GM23338 (cell line): ENCODE measurements around the gene ADGRG7. TPM values are rescaled to one million over a fixed set of nuclear protein-coding genes. Genes with fewer than 3 reads are reported as not detected.

ENCODE experiments used
- ATAC-seq: fragments of 200-7000 bp; cut with Tn5 transposase; 3 replicates; pipeline ENCODE4 v1.9.1; 2020
- DNase-seq: peaks from one replicate; pipeline ENCODE4 v3.0.0-alpha.2; 2015; ENCODE audit warnings: low spot score
- H2AFZ ChIP-seq: fragments of 200-600 bp; sonication (generic); 2 replicates; pipeline ENCODE4 v1.8.0; 2016; ENCODE audit warnings: antibody characterized with exemption, mild to moderate bottlenecking, moderate library complexity
- H3F3A ChIP-seq: fragments of 200-600 bp; sonication (generic); replicated peaks from 2 replicates; pipeline ENCODE4 v1.8.0; 2017; ENCODE audit warnings: antibody characterized with exemption, mixed run types, low read depth
- H3K27ac ChIP-seq: fragments of 200-600 bp; sonication (generic); 2 replicates; pipeline ENCODE4 v1.6.1; 2016; ENCODE audit warnings: low read depth
- H3K27me3 ChIP-seq: fragments of 200-600 bp; sonication (generic); 2 replicates; pipeline ENCODE4 v1.8.0; 2016; ENCODE audit warnings: mild to moderate bottlenecking, mixed run types, moderate library complexity; ENCODE audit not compliant: insufficient read depth
- H3K36me3 ChIP-seq: fragments of 200-600 bp; sonication (generic); 2 replicates; pipeline ENCODE4 v1.8.0; 2016; ENCODE audit warnings: mild to moderate bottlenecking; ENCODE audit not compliant: insufficient read depth
- H3K4me1 ChIP-seq: fragments of 200-600 bp; sonication (generic); 2 replicates; pipeline ENCODE4 v1.8.0; 2016; ENCODE audit warnings: mild to moderate bottlenecking, moderate library complexity; ENCODE audit not compliant: insufficient read depth
- H3K4me2 ChIP-seq: fragments of 200-600 bp; sonication (generic); 2 replicates; pipeline ENCODE4 v1.7.1; 2017; ENCODE audit warnings: mixed run types
- H3K4me3 ChIP-seq: fragments of 200-600 bp; sonication (generic); 2 replicates; pipeline ENCODE4 v1.6.1; 2016; ENCODE audit warnings: mixed run types
- H3K79me2 ChIP-seq: fragments of 200-600 bp; sonication (generic); replicated peaks from 2 replicates; pipeline ENCODE4 v1.8.0; 2017; ENCODE audit warnings: mild to moderate bottlenecking; ENCODE audit not compliant: insufficient read depth
- H3K9me2 ChIP-seq: fragments of 200-600 bp; sonication (generic); 2 replicates; pipeline ENCODE4 v1.8.0; 2017; ENCODE audit not compliant: insufficient read depth
- H4K20me1 ChIP-seq: fragments of 200-600 bp; sonication (generic); replicated peaks from 2 replicates; pipeline ENCODE4 v1.8.0; 2017; ENCODE audit warnings: mild to moderate bottlenecking; ENCODE audit not compliant: insufficient read depth
- H3K27ac Mint-ChIP-seq: 2 replicates; pipeline ENCODE4 v1.8.0; 2020; ENCODE audit warnings: inconsistent platforms, mild to moderate bottlenecking, moderate library complexity, mixed read lengths
- H3K27me3 Mint-ChIP-seq: 3 replicates; pipeline ENCODE4 v1.8.0; 2022; ENCODE audit warnings: low read depth, mild to moderate bottlenecking, moderate library complexity, mixed read lengths, inconsistent platforms; ENCODE audit not compliant: insufficient read depth, poor library complexity
- H3K36me3 Mint-ChIP-seq: 3 replicates; pipeline ENCODE4 v1.8.0; 2021; ENCODE audit warnings: low read depth, mild to moderate bottlenecking, inconsistent platforms, moderate library complexity, mixed read lengths
- H3K4me1 Mint-ChIP-seq: 3 replicates; pipeline ENCODE4 v1.8.0; 2020; ENCODE audit warnings: mild to moderate bottlenecking, inconsistent platforms, mixed read lengths
- H3K4me3 Mint-ChIP-seq: 3 replicates; pipeline ENCODE4 v1.8.0; 2021; ENCODE audit warnings: moderate library complexity, mild to moderate bottlenecking, inconsistent platforms, mixed read lengths
- H3K9me3 Mint-ChIP-seq: 3 replicates; pipeline ENCODE4 v1.8.0; 2020; ENCODE audit warnings: moderate library complexity, mild to moderate bottlenecking, inconsistent platforms, mixed read lengths
- REST ChIP-seq: IDR thresholded peaks from one replicate; pipeline ENCODE4 v1.6.1; 2018; ENCODE audit warnings: antibody characterized with exemption; ENCODE audit not compliant: unreplicated experiment
- polyA plus RNA-seq: library from polyadenylated mRNA; unstranded; fragments of >200 nt; fragmentation: Nextera tagmentation; extraction: Ambion mirVana; gene quantifications from 2 replicates; pipeline ENCODE4 v1.2.1, GENCODE V29; 2016
- total RNA-seq: library from RNA; depleted of rRNA; stranded (reverse); fragments of >200 nt; shearing (Covaris generic); gene quantifications from 2 replicates; pipeline ENCODE4 v1.2.3, GENCODE V29; 2014
- TF ChIP-seq, protein P1 (sequence below): fragments of 250-450 bp; sonication (Bioruptor Pico); IDR thresholded peaks from 2 replicates; pipeline ENCODE4 v1.5.0; 2020; ENCODE audit warnings: mild to moderate bottlenecking, moderate library complexity

Gene ADGRG7
- total and polyA plus RNA-seq, 2 experiments from 2014 or later = not detected

GRCh38 chr3:100602506-100603444 lies 6.6 kb upstream of the ADGRG7 start:
- peak; percentile 42; the same call in 2 of the 3 replicates for ATAC-seq
- H3K4me3 Mint-ChIP-seq = no peak overlapping the region
- no peaks in the 10 kb centered on the region for H3K36me3 ChIP-seq
- H3K9me2 ChIP-seq = 0 out of 2 replicates have a peak, but pooled peaks cover 3% of the 10 kb centered on the region
- H3K27ac Mint-ChIP-seq = peak overlapping the region; percentile 76; the same call in 1 of the 2 replicates
- no peak for TF ChIP-seq REST
- TF ChIP-seq, protein P1, sequence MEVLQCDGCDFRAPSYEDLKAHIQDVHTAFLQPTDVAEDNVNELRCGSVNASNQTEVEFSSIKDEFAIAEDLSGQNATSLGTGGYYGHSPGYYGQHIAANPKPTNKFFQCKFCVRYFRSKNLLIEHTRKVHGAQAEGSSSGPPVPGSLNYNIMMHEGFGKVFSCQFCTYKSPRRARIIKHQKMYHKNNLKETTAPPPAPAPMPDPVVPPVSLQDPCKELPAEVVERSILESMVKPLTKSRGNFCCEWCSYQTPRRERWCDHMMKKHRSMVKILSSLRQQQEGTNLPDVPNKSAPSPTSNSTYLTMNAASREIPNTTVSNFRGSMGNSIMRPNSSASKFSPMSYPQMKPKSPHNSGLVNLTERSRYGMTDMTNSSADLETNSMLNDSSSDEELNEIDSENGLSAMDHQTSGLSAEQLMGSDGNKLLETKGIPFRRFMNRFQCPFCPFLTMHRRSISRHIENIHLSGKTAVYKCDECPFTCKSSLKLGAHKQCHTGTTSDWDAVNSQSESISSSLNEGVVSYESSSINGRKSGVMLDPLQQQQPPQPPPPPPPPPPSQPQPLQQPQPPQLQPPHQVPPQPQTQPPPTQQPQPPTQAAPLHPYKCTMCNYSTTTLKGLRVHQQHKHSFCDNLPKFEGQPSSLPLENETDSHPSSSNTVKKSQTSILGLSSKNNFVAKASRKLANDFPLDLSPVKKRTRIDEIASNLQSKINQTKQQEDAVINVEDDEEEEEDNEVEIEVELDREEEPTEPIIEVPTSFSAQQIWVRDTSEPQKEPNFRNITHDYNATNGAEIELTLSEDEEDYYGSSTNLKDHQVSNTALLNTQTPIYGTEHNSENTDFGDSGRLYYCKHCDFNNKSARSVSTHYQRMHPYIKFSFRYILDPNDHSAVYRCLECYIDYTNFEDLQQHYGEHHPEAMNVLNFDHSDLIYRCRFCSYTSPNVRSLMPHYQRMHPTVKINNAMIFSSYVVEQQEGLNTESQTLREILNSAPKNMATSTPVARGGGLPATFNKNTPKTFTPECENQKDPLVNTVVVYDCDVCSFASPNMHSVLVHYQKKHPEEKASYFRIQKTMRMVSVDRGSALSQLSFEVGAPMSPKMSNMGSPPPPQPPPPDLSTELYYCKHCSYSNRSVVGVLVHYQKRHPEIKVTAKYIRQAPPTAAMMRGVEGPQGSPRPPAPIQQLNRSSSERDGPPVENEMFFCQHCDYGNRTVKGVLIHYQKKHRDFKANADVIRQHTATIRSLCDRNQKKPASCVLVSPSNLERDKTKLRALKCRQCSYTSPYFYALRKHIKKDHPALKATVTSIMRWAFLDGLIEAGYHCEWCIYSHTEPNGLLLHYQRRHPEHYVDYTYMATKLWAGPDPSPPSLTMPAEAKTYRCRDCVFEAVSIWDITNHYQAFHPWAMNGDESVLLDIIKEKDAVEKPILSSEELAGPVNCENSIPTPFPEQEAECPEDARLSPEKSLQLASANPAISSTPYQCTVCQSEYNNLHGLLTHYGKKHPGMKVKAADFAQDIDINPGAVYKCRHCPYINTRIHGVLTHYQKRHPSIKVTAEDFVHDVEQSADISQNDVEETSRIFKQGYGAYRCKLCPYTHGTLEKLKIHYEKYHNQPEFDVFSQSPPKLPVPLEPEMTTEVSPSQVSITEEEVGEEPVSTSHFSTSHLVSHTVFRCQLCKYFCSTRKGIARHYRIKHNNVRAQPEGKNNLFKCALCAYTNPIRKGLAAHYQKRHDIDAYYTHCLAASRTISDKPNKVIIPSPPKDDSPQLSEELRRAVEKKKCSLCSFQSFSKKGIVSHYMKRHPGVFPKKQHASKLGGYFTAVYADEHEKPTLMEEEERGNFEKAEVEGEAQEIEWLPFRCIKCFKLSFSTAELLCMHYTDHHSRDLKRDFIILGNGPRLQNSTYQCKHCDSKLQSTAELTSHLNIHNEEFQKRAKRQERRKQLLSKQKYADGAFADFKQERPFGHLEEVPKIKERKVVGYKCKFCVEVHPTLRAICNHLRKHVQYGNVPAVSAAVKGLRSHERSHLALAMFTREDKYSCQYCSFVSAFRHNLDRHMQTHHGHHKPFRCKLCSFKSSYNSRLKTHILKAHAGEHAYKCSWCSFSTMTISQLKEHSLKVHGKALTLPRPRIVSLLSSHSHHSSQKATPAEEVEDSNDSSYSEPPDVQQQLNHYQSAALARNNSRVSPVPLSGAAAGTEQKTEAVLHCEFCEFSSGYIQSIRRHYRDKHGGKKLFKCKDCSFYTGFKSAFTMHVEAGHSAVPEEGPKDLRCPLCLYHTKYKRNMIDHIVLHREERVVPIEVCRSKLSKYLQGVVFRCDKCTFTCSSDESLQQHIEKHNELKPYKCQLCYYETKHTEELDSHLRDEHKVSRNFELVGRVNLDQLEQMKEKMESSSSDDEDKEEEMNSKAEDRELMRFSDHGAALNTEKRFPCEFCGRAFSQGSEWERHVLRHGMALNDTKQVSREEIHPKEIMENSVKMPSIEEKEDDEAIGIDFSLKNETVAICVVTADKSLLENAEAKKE = peak; percentile 67; the same call in 1 of the 2 replicates
- DNase-seq = no peak
- no peaks in the 10 kb centered on the region for H3F3A ChIP-seq
- H3K4me3 ChIP-seq = no peak overlapping the region
- H3K79me2 ChIP-seq = no peaks in the 10 kb centered on the region
- H3K4me2 ChIP-seq = no peak overlapping the region
- no peaks in the 10 kb centered on the region for H3K27me3 ChIP-seq
- H3K27me3 Mint-ChIP-seq = peaks cover 4% of the 10 kb centered on the region
- H3K4me1 ChIP-seq = 0 out of 2 replicates have a peak, but pooled peaks cover 8% of the 10 kb centered on the region
- peak overlapping the region; percentile 23 for H2AFZ ChIP-seq
- no peaks in the 10 kb centered on the region for H4K20me1 ChIP-seq
- 0 out of 3 replicates have a peak, but pooled peaks cover 2% of the 10 kb centered on the region for H3K36me3 Mint-ChIP-seq
- H3K4me1 Mint-ChIP-seq = peaks cover 22% of the 10 kb centered on the region
- H3K9me3 Mint-ChIP-seq = peaks cover 5% of the 10 kb centered on the region
- no peak overlapping the region for H3K27ac ChIP-seq
